ENCODE measurements around the gene ZBTB46. TPM values are rescaled to one million over a fixed set of nuclear protein-coding genes. Genes with fewer than 3 reads are reported as not detected.

The ZBTB46 gene
- total RNA-seq, 1 donor from 2014 or later, result 0.53 TPM

- DNase-seq (ENCODE audit: low read depth) (no peak), FAIRE-seq (no peak)
- no peaks in the 10 kb centered on the region for H3K27me3 ChIP-seq (ENCODE audit: control insufficient read depth, insufficient read depth, low read length)
- no peak overlapping the region for H3K4me3 ChIP-seq (ENCODE audit: low read depth, low read length)
- no peak for TF ChIP-seq CTCF (IDR thresholded peaks at IDR 0.05; ENCODE audit: insufficient read depth, low read length, severe bottlenecking)
- H3K36me3 ChIP-seq (ENCODE audit: control insufficient read depth, insufficient read depth, low read length), result peaks cover 19% of the 10 kb centered on the region
Measured at GRCh38 chr20:63702036-63702665, 128.9 kb downstream of the ZBTB46 start.

GRCh38 chr20:63701329-63702035 lies 129.6 kb downstream of the ZBTB46 start:
- TF ChIP-seq CTCF (IDR thresholded peaks at IDR 0.05; ENCODE audit: insufficient read depth, low read length, severe bottlenecking), result no peak
- Histone ChIP-seq H3K4me3 (ENCODE audit: low read depth, low read length) (no peak overlapping the region), H3K27me3 (ENCODE audit: control insufficient read depth, insufficient read depth, low read length) (no peaks in the 10 kb centered on the region), H3K36me3 (ENCODE audit: control insufficient read depth, insufficient read depth, low read length) (peaks cover 18% of the 10 kb centered on the region)
- DNase-seq (ENCODE audit: low read depth) (no peak), FAIRE-seq (no peak)

GRCh38 chr20:63701051-63701328 lies 130.1 kb downstream of the ZBTB46 start:
- Histone ChIP-seq H3K27me3 (ENCODE audit: control insufficient read depth, insufficient read depth, low read length) (no peaks in the 10 kb centered on the region), H3K36me3 (ENCODE audit: control insufficient read depth, insufficient read depth, low read length) (peaks cover 14% of the 10 kb centered on the region), H3K4me3 (ENCODE audit: low read depth, low read length) (no peak overlapping the region)
- TF ChIP-seq CTCF (IDR thresholded peaks at IDR 0.05; ENCODE audit: insufficient read depth, low read length, severe bottlenecking), result no peak
- no peak for DNase-seq (ENCODE audit: low read depth)
- FAIRE-seq, result no peak

- no peaks in the 10 kb centered on the region for H3K27me3 ChIP-seq (ENCODE audit: control insufficient read depth, insufficient read depth, low read length)
- no peak overlapping the region for H3K4me3 ChIP-seq (ENCODE audit: low read depth, low read length)
- H3K36me3 ChIP-seq (ENCODE audit: control insufficient read depth, insufficient read depth, low read length), result peaks cover 11% of the 10 kb centered on the region
- DNase-seq (ENCODE audit: low read depth) (no peak), FAIRE-seq (no peak)
- no peak for TF ChIP-seq CTCF (IDR thresholded peaks at IDR 0.05; ENCODE audit: insufficient read depth, low read length, severe bottlenecking)
Measured at GRCh38 chr20:63700199-63701050, 130.6 kb downstream of the ZBTB46 start.

- no peak for TF ChIP-seq CTCF (IDR thresholded peaks at IDR 0.05; ENCODE audit: insufficient read depth, low read length, severe bottlenecking)
- H3K36me3 ChIP-seq (ENCODE audit: control insufficient read depth, insufficient read depth, low read length), result peaks cover 6% of the 10 kb centered on the region
- DNase-seq (ENCODE audit: low read depth) (no peak), FAIRE-seq (no peak)
- H3K27me3 ChIP-seq (ENCODE audit: control insufficient read depth, insufficient read depth, low read length), result no peaks in the 10 kb centered on the region
- H3K4me3 ChIP-seq (ENCODE audit: low read depth, low read length), result no peak overlapping the region
Measured at GRCh38 chr20:63699466-63700198, 131.4 kb downstream of the ZBTB46 start.
